GM21576 (cell line): ENCODE results near the gene SLC7A8.
"Not testable (repeated sequence)": the region's sequence is repeated elsewhere in the genome, so short reads cannot be mapped to it uniquely, and the experiment has no call there.

Experiments used
- ATAC-seq: cut with Tn5 transposase; IDR thresholded peaks from one replicate; pipeline ENCODE4 v1.9.1; 2021; ENCODE audit warnings: mild to moderate bottlenecking, moderate library complexity; ENCODE audit not compliant: unreplicated experiment

SLC7A8 gene

DNA sequence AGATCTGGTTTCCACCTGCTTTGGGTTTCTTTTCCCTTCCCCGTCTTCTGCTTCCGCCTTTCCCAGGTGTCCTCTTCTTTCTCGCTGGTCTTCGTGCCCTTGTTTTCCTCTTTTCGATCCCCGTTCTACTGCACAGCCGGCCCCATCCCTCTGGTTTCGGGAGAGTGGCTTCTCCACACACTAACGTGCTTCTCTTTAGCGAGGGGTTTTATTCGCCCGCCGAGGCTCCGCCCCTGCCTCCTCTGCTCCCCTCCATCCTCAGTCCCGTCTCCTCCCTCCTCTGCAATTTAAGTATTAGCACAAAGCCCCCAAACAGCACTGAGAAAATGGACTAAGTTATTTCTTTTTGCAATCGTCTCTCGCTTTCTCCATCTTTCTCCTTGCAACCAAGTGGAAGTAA is at the start of gene SLC7A8:
TSS of gene SLC7A8 (minus strand) at position 182 of the 400 bp plus-strand sequence. CDS start 746 bp downstream, outside the sequence.
- ATAC-seq = no peak

DNA sequence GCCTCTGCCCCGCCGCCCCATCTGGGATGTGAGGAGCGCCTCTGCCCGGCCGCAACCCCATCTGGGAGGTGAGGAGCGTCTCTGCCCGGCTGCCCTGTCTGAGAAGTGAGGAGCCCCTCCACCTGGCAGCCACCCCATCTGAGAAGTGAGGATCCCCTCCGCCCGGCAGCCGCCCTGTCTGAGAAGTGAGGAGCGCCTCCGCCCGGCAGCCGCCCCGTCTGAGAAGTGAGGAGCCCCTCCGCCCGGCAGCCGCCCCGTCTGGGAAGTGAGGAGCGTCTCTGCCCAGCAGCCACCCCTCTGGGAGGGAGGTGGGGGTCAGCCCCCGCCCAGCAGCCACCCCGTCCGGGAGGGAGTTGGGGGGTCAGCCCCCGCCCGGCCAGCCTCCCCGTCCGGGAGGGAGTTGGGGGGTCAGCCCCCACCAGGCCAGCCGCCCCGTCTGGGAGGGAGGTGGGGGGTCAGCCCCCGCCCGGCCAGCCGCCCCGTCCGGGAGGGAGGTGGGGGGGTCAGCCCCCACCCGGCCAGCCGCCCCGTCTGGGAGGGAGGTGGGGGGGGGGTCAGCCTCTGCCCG is 48.9 kb upstream of the SLC7A8 start:
- ATAC-seq = not testable (repeated sequence)

DNA sequence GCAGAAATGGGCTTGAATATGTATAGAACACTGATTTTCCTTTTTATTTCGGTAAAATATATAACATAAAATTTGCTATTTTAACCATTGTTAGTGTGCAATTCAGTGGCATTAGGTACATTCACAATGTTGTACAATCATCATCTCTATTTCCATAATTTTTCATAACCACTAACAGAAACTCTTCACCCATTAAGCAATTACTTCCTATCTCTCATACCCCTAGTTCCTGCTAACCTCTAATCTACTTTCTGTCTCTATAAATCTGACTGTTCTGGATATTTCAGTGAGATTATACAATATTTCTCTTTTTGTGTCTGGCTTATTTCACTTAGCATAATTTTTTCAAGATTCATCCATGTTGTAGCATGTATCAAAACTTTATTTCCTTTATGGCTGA is 45.4 kb upstream of the SLC7A8 start:
- ATAC-seq = no peak

DNA sequence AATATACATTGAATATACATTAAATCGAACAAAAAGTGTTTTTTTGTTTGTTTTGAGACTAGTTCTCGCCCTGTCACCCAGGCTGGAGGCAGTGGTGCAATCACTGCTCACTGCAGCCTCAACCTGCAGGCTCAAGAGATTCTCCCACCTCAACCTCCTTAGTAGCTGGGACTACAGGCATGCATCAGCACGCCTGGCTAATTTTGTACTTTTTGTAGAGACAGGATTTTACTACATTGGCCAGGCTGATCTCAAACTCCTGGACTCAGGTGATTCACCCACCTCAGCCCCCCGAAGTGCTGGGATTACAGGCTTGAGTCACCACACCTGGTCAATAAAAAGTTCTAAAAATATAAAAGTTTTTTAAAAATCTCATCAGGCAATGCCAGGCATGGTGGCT is 44.1 kb upstream of the SLC7A8 start:
- ATAC-seq = no peak

DNA sequence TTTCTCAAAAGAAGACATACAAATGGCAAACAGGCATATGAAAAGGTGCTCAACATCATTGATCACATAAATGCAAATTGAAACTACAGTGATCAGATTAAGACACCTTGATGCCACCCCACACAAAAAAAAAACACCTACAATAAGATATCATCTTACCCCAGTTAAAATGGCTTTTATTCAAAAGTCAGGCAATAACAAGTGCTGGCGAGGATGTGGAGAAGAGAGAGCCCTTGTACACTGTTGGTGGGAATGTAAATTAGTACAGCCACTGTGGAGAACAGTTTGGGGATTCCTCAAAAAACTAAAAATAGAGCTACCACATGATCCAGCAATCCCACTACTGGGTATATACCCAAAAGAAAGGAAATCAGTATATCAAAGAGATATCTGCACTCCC is 41.5 kb upstream of the SLC7A8 start:
- not testable (repeated sequence) for ATAC-seq

DNA sequence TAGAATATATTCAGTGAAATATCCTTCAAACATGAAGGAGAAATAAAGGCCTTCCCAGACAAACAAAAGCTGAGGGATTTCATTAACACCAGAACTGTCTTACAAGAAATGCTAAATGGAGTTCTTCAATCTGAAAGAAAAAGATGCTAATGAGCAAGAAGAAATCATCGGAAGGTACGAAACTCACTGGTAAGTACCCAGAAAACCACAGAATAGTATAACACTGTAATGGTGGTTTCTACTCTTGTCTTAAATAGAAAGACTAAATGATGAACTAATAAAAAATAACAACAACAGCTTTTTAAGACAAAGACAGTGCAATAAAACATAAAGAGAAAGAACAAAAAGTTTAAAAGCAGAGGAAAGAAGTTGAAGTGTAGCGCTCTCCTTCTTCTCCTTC is 35.6 kb upstream of the SLC7A8 start:
- no peak for ATAC-seq

DNA sequence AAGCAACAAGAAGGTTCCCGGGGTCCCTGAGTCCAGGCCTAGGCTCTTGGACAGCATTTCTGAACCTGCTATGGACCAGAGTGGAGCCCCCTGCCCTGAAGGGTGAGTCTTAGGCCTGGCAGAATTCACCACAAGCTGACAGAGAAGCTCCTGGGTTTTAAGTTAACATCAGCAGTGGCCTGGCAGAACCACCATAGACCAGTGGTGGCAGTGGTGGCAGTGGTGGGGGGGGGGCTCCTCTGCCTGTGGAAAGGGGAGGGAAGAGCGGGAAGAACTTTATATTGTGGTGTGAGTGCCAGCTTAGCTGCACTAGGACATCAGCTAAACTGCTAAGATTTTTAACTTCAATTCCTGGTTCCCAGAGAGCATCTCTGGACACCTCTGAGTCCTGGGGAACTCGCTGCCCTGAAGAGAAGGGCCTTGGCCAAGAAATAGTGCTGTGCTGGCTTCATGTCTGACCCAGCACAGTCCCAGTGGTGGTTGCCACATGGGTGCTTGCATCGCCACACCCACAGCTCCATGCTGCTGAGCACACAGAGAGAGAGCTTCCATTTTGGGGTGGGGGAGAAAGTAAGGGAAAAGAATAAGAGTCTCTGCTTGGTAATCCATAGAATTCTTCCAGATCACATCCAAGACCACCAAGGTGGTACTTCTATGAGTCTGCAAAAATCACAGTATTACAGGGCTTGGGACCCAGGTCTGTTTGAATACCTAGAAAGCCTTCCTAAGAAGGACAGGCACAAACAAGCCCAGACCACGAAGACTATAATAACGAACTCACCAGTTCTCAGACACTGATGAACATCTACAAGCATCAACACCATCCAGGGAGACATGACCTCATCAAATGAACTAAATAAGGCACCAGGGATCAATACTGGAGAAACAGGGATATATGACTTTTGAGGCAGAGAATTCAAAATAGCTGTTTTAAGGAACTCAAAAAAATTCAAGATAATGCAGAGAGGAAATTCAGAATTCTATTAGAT is 33.9 kb upstream of the SLC7A8 start:
- no peak for ATAC-seq

DNA sequence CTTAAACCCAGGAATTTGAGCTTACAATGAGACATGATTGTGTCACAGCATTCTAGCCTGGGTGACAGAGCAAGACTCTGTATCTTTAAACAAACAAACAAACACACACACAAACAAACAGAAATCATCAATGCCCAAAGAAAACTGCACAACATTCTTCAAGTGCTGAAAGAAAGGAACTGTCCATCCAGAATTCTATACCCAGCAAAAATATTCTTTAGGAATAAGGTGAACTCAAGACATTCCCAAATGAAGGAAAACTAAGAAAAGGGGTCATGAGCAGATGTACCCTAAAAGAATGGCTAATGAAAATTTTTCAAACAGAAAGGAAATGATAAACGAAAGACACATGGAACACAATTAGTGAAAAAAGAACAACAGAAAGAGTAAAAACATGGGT is 32.0 kb upstream of the SLC7A8 start:
- ATAC-seq = no peak

DNA sequence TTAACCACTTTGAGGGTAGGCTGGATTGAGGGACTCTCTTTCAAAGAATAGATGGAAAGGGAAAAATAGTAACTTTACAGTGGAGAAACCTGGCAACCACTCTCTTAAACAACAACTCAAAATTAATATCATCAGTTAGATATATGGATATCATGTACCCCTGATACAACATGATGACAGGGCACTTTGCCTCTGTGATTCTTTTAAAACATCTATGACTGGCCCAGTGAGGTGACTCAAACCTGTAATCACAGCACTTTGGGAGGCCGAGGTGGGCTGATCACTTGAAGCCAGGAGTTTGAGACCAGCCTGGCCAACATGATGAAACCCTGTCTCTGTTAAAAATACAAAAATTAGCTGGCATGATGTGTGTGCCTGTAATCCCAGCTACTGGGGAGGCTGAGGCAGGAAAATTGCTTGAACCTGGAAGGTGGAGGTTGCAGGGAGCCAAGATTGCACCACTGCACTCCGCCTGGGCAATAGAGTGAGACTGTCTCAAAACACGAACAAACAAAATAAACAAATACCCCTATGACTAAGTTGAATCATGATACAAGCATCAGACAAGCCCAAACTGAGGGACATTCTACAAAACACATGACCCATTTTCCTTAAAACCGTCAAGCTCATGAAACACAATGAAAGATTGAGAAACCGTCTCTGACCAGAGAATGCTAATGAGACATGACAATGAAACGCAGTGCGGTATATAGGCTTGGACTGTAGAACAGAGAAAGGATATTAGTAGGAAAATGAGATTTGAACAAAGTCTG is 26.4 kb upstream of the SLC7A8 start:
- ATAC-seq = no peak

DNA sequence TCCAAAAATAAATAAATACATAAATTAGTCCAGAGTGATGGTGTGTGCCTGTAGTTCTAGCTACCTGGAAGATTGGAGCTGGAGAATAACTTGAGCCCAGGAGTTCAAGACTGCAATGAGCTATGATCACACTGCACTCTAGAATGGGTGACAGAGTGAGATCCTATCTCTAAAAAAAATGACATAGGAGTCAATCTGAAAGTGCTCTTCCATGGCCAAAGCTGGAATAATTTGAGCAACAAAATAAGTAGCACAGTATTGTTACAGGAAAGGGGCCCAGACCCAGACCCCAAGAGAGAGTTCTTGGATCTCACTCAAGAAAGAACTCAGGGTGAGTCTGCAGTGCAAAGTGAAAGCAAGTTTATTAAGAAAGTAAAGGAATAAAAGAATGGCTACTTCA is 24.9 kb upstream of the SLC7A8 start:
- ATAC-seq = no peak

DNA sequence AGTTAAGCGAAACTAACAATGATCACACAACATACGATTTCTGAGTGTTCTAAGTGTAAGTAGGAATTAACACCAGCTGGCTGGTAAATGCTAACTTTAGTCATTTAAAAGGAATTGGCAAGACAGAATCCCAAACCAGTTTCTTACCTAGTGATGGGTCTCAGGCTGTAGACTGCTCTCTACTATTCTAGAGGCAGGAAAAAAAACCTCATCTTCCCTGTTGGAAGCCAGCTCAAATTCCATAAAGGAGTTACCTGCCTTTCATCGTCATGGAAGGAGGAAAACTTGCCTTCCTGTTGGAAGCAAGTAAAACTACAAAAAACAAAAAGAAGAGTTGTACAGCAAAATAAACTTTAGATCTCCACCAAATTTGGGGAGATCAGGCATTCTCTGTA is 23.7 kb upstream of the SLC7A8 start:
- ATAC-seq = no peak

DNA sequence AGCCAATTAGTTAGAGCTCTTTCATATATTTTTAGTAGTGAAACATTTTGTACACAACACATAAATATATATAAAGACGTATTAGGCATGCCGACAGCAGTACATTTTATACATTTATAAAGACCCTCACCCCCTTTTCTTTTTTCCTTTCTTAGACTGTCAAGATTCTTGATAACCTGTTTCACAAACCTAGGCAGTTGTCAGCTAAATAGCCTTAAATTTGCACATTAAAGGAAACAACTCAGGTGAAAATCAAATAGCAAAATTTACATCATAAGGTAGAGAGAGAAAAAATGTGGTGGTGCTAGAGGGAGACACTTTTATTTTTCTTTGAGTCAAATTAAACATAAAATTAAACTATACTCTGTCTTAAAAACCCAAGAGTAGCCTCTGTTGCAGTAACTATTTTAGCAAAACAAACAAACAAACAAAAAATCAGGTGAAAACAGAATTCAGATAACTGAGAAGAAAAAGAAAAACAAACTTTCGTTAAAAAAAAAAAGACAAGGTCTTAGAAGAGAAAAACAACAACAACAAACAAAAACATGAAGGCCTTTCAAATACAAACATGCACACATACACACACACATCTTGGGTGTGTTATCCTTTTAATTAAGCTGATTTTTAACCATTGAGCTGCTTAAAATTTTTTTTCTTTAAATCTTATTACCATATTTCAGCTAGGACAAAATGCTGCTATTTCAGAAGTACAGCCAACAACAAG is 23.1 kb upstream of the SLC7A8 start:
- ATAC-seq = no peak

DNA sequence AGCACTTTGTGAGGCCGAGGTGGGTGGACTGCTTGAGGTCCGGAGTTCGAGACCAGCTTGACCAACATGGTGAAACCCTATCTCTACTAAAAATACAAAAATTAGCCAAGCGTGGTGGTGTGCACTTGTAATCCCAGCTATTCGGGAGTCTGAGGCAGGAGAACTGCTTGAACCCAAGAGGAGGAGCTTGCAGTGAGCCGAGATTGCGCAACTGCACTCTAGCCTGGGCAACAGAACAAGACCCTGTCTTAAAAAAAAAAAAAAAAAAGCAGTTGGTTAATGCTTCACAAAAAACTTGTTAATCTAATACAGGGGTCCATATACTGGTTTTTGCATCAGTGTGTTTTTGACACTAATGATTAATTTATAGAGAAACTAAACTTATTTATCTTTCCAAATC is 18.5 kb upstream of the SLC7A8 start:
- no peak for ATAC-seq

DNA sequence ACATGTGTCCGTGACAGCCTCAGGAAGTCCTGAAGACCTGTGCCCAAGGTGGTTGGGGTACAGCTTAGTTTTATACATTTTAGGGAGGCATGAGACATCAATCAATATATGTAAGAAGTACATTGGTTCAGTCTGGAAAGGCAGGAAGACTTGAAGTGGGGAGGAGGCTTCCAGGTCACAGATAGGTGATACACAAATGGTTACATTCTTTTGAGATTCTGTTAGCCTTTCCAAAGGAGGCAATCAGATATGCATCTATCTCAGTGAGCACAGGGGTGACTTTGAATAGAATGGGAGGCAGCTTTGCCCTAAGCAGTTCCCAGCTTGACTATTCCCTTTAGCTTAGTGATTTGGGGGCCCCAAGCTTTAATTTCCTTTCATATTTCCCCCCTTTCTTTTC is 15.7 kb upstream of the SLC7A8 start:
- ATAC-seq = not testable (repeated sequence)

DNA sequence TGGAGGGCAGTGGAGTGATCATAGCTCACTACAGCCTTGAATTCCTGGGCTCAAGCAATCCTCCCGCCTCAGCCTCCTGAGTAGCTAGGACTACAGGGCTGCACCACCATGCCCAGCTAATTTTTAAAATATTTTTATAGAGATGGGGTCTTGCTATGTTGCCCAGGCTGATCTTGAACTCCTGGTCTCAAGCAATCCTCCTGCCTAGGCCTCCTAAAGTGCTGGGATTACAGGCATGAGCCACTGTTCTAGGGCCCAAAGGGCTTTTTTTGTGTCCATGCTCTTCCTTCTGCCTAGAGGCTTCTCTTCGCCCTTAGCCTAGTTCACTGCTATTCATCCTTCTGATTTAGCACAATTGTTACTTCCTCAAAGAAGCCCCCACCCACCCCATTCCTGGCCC is 13.0 kb upstream of the SLC7A8 start:
- ATAC-seq = not testable (repeated sequence)

DNA sequence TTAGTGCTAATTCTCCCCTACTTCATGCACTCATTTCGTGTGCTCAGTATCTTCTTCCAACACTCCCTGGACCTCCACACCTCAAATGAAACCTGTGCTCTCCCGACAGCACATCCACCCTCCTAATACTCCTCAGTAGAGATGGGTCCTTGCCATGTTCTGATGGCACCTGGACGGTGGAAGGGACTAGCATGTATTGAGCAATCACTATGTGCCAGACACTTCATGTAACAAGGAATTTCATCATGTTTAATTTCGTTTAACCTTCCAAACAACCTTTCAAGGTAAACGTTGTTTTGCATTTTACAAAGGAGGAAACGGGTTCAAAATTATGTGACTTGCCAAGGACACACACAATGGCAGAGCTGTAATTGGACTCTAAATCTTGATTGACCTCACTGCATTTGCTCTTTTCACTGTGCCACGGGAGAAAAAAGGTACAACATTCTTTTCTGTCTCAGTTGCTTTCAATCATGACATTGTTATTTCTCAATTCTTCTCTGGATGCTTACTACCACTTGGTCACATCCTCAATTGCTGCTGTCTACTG is 12.2 kb upstream of the SLC7A8 start:
- ATAC-seq = no peak

DNA sequence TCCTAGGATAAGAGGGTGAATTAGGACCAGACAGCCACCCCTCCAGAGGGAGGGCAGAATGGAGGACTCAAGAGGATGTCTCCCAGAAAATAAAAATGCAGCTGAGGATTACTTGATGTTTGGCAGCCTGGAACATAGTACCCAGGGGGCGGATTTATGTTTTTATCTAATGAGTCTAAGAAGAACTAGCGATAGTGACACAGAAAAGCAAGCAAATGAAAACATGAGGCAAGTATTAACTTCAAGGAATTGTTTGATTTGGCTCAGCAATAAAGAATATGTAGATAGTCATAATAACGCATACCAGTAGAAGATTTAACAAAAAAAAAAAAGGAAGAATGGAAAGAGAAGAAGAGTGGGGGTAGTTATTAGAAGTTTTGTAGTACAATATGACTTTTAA is 10.0 kb upstream of the SLC7A8 start:
- ATAC-seq = no peak

DNA sequence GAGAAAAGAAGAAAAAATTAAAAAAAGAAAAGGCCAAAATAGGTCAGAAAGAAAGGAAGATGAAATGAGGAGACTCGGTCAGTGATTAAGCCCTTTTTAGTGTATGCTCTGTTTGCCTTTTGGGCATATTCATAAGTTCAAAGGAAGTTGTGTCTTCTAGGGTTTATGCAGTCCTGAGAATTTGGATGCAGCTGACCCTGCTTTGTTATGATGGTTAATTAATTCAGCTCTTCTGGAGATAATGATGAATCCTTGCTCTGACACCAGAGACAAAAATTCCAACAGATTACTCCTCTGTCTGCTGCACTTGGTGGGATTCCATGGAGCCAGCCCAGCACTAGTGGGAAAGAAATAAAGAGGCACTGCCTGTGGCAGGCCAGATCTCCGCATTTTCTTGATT is 4.5 kb upstream of the SLC7A8 start:
- no peak for ATAC-seq

DNA sequence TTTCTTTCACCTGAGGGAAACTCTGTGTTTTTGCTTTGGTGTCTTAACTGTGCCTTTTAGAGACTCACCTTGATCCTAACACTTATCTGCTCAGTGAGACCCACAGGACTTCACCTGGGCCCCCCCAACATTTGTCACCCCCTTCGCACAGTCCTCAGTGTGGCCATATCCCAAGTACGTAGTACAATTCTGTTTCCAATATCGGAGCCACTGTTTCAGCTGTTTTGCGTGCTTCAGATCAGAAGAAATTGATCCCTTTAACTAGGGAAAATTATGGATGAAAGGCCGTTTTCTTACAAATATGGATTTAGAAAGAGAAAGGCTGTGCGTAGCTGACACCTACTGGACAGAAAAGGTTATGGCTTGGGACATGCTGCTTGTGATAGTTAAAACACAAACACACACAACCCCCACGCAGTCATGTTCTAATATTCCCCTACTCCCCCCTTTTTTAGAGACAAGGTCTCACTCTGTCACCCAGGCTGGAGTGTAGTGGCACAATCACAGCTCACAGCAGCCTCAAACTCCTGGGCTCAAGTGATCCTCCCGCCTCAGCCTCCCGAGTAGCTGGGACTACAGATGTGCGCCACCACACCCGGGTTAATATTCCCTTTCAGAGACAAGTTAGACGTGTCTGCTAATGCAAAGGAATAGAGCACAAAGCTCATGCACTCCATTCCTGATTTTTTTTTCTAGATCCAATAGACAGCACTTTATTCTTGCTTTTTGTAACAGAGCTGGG is 3.6 kb upstream of the SLC7A8 start:
- ATAC-seq = no peak

DNA sequence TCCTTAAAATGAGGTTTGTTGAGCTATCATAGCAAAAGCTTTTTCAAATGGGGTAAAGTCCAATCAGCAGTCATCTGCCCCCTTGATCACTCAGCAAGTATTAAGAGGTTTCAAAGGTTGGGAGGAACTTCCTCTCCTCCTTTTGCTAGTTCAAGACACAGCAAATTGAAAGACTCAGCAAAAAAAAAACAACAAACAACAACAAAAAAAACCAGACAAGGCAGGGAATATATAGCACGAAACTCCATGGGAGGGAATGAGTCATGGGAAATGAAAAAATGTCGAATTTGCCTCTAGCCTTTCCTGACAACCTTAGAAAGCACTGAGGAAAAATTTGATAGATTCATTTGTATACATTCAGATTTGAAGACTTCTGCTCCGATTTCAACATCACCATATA is 1.6 kb upstream of the SLC7A8 start:
- no peak for ATAC-seq
